Bronchial epithelial cell (primary cell): ENCODE results near the gene LACC1. TPM values are rescaled to one million over a fixed set of nuclear protein-coding genes. Genes with fewer than 3 reads are reported as not detected.

Experiments
- DNase-seq: peaks from one replicate; pipeline ENCODE4 v3.0.0-alpha.2; 2010; ENCODE audit warnings: low read depth
- FAIRE-seq: peaks from 2 replicates; lab custom pipeline; 2011; peaks lifted over from hg19 to GRCh38; lab: Jason Lieb, UNC
- H3K27me3 ChIP-seq: 2 replicates; pipeline ENCODE4 v1.5.1; 2011; ENCODE audit warnings: low read length; ENCODE audit not compliant: control insufficient read depth, insufficient read depth
- H3K36me3 ChIP-seq: 2 replicates; pipeline ENCODE4 v1.5.1; 2011; ENCODE audit warnings: low read length; ENCODE audit not compliant: control insufficient read depth, insufficient read depth
- H3K4me3 ChIP-seq: 2 replicates; pipeline ENCODE4 v1.5.1; 2011; ENCODE audit warnings: mild to moderate bottlenecking, low read depth, low read length, control low read depth
- CTCF ChIP-seq: IDR thresholded peaks from 2 replicates; pipeline ENCODE4 v1.5.1; 2011; ENCODE audit warnings: mild to moderate bottlenecking, moderate library complexity, low read length, control low read depth, inconsistent platforms; ENCODE audit not compliant: insufficient read depth, severe bottlenecking
- total RNA-seq: library from RNA; depleted of rRNA; stranded (reverse); fragments of >200 nt; gene quantifications from 2 replicates; pipeline ENCODE4 v1.2.1, GENCODE V29; 2014

LACC1 gene
- total RNA-seq, 1 donor from 2014 or later, result 6.1 TPM

- no peak for FAIRE-seq
- H3K36me3 ChIP-seq, result peaks cover 3% of the 10 kb centered on the region
Measured at GRCh38 chr13:43884222-43884621, 4.5 kb downstream of the LACC1 start.

GRCh38 chr13:43894438-43894837, 14.7 kb downstream of the LACC1 start:
- H3K27me3 ChIP-seq, result no peaks in the 10 kb centered on the region
- no peak for FAIRE-seq
- H3K4me3 ChIP-seq, result no peak overlapping the region
- TF ChIP-seq CTCF, result no peak
- no peak for DNase-seq
- no peaks in the 10 kb centered on the region for H3K36me3 ChIP-seq

More at GRCh38 chr13:43884222-43884621, 4.5 kb downstream of the LACC1 start:
- DNase-seq, result no peak
- Histone ChIP-seq H3K4me3 (no peak overlapping the region), H3K27me3 (no peaks in the 10 kb centered on the region)
- no peak for TF ChIP-seq CTCF

GRCh38 chr13:43895940-43896339, 16.2 kb downstream of the LACC1 start:
- no peak overlapping the region for H3K4me3 ChIP-seq
- TF ChIP-seq CTCF, result no peak
- no peaks in the 10 kb centered on the region for H3K36me3 ChIP-seq
- H3K27me3 ChIP-seq, result no peaks in the 10 kb centered on the region
- no peak for FAIRE-seq
- peak; percentile 41 for DNase-seq

- no peaks in the 10 kb centered on the region for H3K36me3 ChIP-seq
- FAIRE-seq, result no peak
- peak; percentile 44 for TF ChIP-seq CTCF
- H3K4me3 ChIP-seq, result no peak overlapping the region
- DNase-seq, result peak; percentile 68
- no peaks in the 10 kb centered on the region for H3K27me3 ChIP-seq
Measured at GRCh38 chr13:43905435-43906031, 25.8 kb downstream of the LACC1 start.

GRCh38 chr13:43908156-43909126, 28.7 kb downstream of the LACC1 start:
- no peak overlapping the region for H3K4me3 ChIP-seq
- peak; percentile 34 for TF ChIP-seq CTCF
- H3K36me3 ChIP-seq, result no peaks in the 10 kb centered on the region
- DNase-seq (peak; percentile 88), FAIRE-seq (no peak)
- no peaks in the 10 kb centered on the region for H3K27me3 ChIP-seq
